Stomach (tissue), 4 donors: ENCODE measurements around the gene RASAL2.

Experiments
- CTCF ChIP-seq, 7 experiments: fragments of 450-650 bp in 4 of 7; fragments of 200-600 bp in 3 of 7; sonication (generic) in 3 of 7; IDR thresholded peaks; one replicate each; pipeline ENCODE4 v1.5.1; 2016 to 2019; ENCODE audit warnings: antibody characterized with exemption in 7 of 7, control low read depth in 2 of 7, mild to moderate bottlenecking in 1 of 7
- POLR2A ChIP-seq, 4 donors: fragments of 450-650 bp; IDR thresholded peaks; one replicate each; pipeline ENCODE4 v1.6.1; 2016; ENCODE audit warnings: antibody characterized with exemption in 4 of 4, control low read depth in 2 of 4, mild to moderate bottlenecking in 1 of 4, moderate library complexity in 1 of 4
- POLR2AphosphoS5 ChIP-seq, 3 donors: sonication (generic); formaldehyde crosslinking; IDR thresholded peaks; one replicate each; pipeline ENCODE4 v1.6.1; 2016; ENCODE audit warnings: antibody characterized with exemption in 3 of 3

- no peak for TF ChIP-seq POLR2AphosphoS5 (IDR thresholded peaks at IDR 0.05)
- TF ChIP-seq CTCF (IDR thresholded peaks at IDR 0.05): no peak
- no peak for TF ChIP-seq POLR2A (IDR thresholded peaks at IDR 0.05)
Measured at GRCh38 chr1:178486100-178487069, 392.5 kb downstream of the RASAL2 start.
